Measurements from ENCODE around the gene OPN3.

Gene OPN3

DNA sequence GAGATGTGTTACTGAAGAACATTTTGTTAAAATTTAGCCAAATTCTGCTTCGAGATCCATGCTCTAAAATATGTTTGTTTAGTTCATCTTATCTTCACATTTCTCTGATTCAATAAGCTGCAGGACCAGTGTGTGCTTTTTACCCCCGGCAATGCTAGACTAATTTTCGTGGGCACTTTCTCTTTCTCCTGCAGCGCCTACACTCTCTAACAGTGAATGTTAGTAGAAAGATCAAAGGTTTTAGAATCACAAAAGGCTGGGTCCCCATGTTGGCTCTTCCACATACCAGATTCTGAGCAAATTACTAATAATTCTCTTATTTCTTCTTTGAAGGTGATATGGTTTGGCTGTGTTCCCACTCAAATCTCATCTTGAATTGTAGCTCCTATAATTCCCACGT lies 8.5 kb downstream of the OPN3 start:
- H3K4me1 ChIP-seq: no peaks in the 10 kb centered on the region
- H3K4me3 ChIP-seq (ENCODE audit: low read depth, low read length): no peak overlapping the region
- H3K9me3 ChIP-seq: no peaks in the 10 kb centered on the region
- TF ChIP-seq CTCF (IDR thresholded peaks at IDR 0.05; ENCODE audit: low read depth, low read length): no peak
- peaks cover 13% of the 10 kb centered on the region for H3K36me3 ChIP-seq
- no peak for DNase-seq
- H3K27me3 ChIP-seq: no peaks in the 10 kb centered on the region

DNA sequence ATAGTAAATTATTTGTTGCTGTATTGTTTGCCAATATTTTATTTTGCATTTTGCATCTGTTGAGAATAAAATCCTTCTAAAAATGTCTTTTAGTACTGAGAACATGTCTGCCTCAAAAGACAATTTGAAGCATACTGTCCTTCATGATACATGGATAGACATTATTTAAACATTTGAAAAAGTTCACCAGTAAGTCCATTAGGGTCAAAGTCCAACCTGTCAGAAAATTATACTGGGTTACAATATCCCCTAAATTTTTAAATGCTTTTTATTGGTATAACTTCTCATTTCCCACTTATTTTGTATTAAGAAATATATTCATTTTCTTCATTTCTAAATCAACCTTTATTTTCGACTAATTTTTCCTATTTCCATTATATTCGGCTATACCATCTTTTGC lies 9.3 kb downstream of the OPN3 start:
- TF ChIP-seq CTCF (IDR thresholded peaks at IDR 0.05; ENCODE audit: low read depth, low read length): no peak
- no peaks in the 10 kb centered on the region for H3K4me1 ChIP-seq
- no peak for DNase-seq
- no peaks in the 10 kb centered on the region for H3K9me3 ChIP-seq
- no peak overlapping the region for H3K4me3 ChIP-seq (ENCODE audit: low read depth, low read length)
- no peaks in the 10 kb centered on the region for H3K27me3 ChIP-seq
- peaks cover 13% of the 10 kb centered on the region for H3K36me3 ChIP-seq

- Histone ChIP-seq H3K4me3 (ENCODE audit: low read depth, low read length) (no peak overlapping the region), H3K36me3 (peaks cover 13% of the 10 kb centered on the region), H3K4me1 (no peaks in the 10 kb centered on the region), H3K27me3 (no peaks in the 10 kb centered on the region), H3K9me3 (no peaks in the 10 kb centered on the region)
- no peak for DNase-seq
- no peak for TF ChIP-seq CTCF (IDR thresholded peaks at IDR 0.05; ENCODE audit: low read depth, low read length)
Measured at GRCh38 chr1:241630476-241630875, 9.7 kb downstream of the OPN3 start.

GRCh38 chr1:241630005-241630404 lies 10.2 kb downstream of the OPN3 start:
- no peaks in the 10 kb centered on the region for H3K4me1 ChIP-seq
- no peaks in the 10 kb centered on the region for H3K27me3 ChIP-seq
- no peak overlapping the region for H3K4me3 ChIP-seq (ENCODE audit: low read depth, low read length)
- H3K9me3 ChIP-seq: no peaks in the 10 kb centered on the region
- TF ChIP-seq CTCF (IDR thresholded peaks at IDR 0.05; ENCODE audit: low read depth, low read length): no peak
- no peak for DNase-seq
- peaks cover 8% of the 10 kb centered on the region for H3K36me3 ChIP-seq

- Histone ChIP-seq H3K4me3 (ENCODE audit: low read depth, low read length) (no peak overlapping the region), H3K27me3 (no peaks in the 10 kb centered on the region), H3K4me1 (no peaks in the 10 kb centered on the region), H3K36me3 (0 out of 2 replicates have a peak, but pooled peaks cover 3% of the 10 kb centered on the region), H3K9me3 (no peaks in the 10 kb centered on the region)
- DNase-seq: peak; percentile 30
- TF ChIP-seq CTCF (IDR thresholded peaks at IDR 0.05; ENCODE audit: low read depth, low read length): peak; percentile 70
Measured at GRCh38 chr1:241627453-241628259, 12.5 kb downstream of the OPN3 start.

- DNase-seq: no peak
- 0 out of 2 replicates have a peak, but pooled peaks cover 3% of the 10 kb centered on the region for H3K36me3 ChIP-seq
- no peak overlapping the region for H3K4me3 ChIP-seq (ENCODE audit: low read depth, low read length)
- TF ChIP-seq CTCF (IDR thresholded peaks at IDR 0.05; ENCODE audit: low read depth, low read length): no peak
- H3K9me3 ChIP-seq: no peaks in the 10 kb centered on the region
- H3K4me1 ChIP-seq: no peaks in the 10 kb centered on the region
- H3K27me3 ChIP-seq: no peaks in the 10 kb centered on the region
Measured at GRCh38 chr1:241624935-241625334, 15.2 kb downstream of the OPN3 start.

All from BE2C (cell line).